HG02870 (cell line): ENCODE measurements around the gene SCML1.

Source experiments
- ATAC-seq: cut with Tn5 transposase; IDR thresholded peaks from one replicate; pipeline ENCODE4 v1.9.1; 2021; ENCODE audit warnings: mild to moderate bottlenecking, moderate library complexity; ENCODE audit not compliant: unreplicated experiment

Gene SCML1

GRCh38 chrX:17736856-17737709 lies at the start of gene SCML1:
SCML1 (plus strand) TSS chrX:17737493; CDS start chrX:17744187, 6,694 bp downstream.
- ATAC-seq: peak; percentile 42

- ATAC-seq: no peak
Observed at GRCh38 chrX:17687648-17688047, 49.6 kb upstream of the SCML1 start.

GRCh38 chrX:17689971-17690409 lies 47.3 kb upstream of the SCML1 start:
- peak; percentile 86 for ATAC-seq

- no peak for ATAC-seq
Observed at GRCh38 chrX:17692709-17693346, 44.5 kb upstream of the SCML1 start.

GRCh38 chrX:17697191-17697590 lies 40.1 kb upstream of the SCML1 start:
- ATAC-seq: no peak

GRCh38 chrX:17700976-17701375 lies 36.3 kb upstream of the SCML1 start:
- no peak for ATAC-seq

GRCh38 chrX:17703201-17703600 lies 34.1 kb upstream of the SCML1 start:
- no peak for ATAC-seq

GRCh38 chrX:17705211-17705610 lies 32.1 kb upstream of the SCML1 start:
- ATAC-seq: no peak

GRCh38 chrX:17706676-17707075 lies 30.6 kb upstream of the SCML1 start:
- ATAC-seq: no peak

- no peak for ATAC-seq
Observed at GRCh38 chrX:17707731-17708130, 29.6 kb upstream of the SCML1 start.

- no peak for ATAC-seq
Observed at GRCh38 chrX:17710871-17711301, 26.4 kb upstream of the SCML1 start.

- no peak for ATAC-seq
Observed at GRCh38 chrX:17713288-17713687, 24.0 kb upstream of the SCML1 start.

GRCh38 chrX:17718649-17719165 lies 18.6 kb upstream of the SCML1 start:
- ATAC-seq: no peak

- ATAC-seq: no peak
Observed at GRCh38 chrX:17719711-17720110, 17.6 kb upstream of the SCML1 start.

GRCh38 chrX:17721715-17722114 lies 15.6 kb upstream of the SCML1 start:
- no peak for ATAC-seq

GRCh38 chrX:17725181-17725580 lies 12.1 kb upstream of the SCML1 start:
- no peak for ATAC-seq

GRCh38 chrX:17732138-17732783 lies 5.0 kb upstream of the SCML1 start:
- no peak for ATAC-seq

GRCh38 chrX:17735406-17735805 lies 1.9 kb upstream of the SCML1 start:
- ATAC-seq: no peak

GRCh38 chrX:17736478-17736855 lies 826 bp upstream of the SCML1 start:
- ATAC-seq: no peak

- no peak for ATAC-seq
Observed at GRCh38 chrX:17737710-17737985, 355 bp downstream of the SCML1 start.

- no peak for ATAC-seq
Observed at GRCh38 chrX:17737986-17738713, 857 bp downstream of the SCML1 start.
